Gastroesophageal sphincter (tissue), 3 donors: ENCODE results near the gene KL.

Experiments used
- CTCF ChIP-seq, 4 experiments: fragments of 200-600 bp in 2 of 4; fragments of 450-650 bp in 2 of 4; sonication (generic) in 1 of 4; IDR thresholded peaks; one replicate each; pipeline ENCODE4 v1.5.1; 2017 to 2019; ENCODE audit warnings: antibody characterized with exemption in 4 of 4, mild to moderate bottlenecking in 2 of 4, moderate library complexity in 2 of 4
- EP300 ChIP-seq: sonication (generic); formaldehyde crosslinking; IDR thresholded peaks from one replicate; pipeline ENCODE4 v1.6.1; 2017; ENCODE audit warnings: antibody characterized with exemption, mild to moderate bottlenecking
- POLR2A ChIP-seq, 2 donors: fragments of 450-650 bp; IDR thresholded peaks; one replicate each; pipeline ENCODE4 v1.6.1; 2017; ENCODE audit warnings: antibody characterized with exemption in 2 of 2, mild to moderate bottlenecking in 2 of 2, moderate library complexity in 1 of 2
- POLR2AphosphoS5 ChIP-seq: sonication (generic); formaldehyde crosslinking; IDR thresholded peaks from one replicate; pipeline ENCODE4 v1.6.1; 2017; ENCODE audit warnings: antibody characterized with exemption

- TF ChIP-seq POLR2A (IDR thresholded peaks at IDR 0.05) = no peak
- TF ChIP-seq CTCF (IDR thresholded peaks at IDR 0.05) = no peak
- TF ChIP-seq POLR2AphosphoS5 = no peak
- TF ChIP-seq EP300 = no peak
Measured at GRCh38 chr13:33058776-33059327, 42.6 kb downstream of the KL start.
